GOT3 (cell line): Measurements from ENCODE around the gene PTP4A2.

Source experiments
- DNase-seq: peaks from one replicate; lab custom pipeline; 2025; ENCODE audit warnings: mixed read lengths; lab: John Stamatoyannopoulos, UW

Gene PTP4A2

GRCh38 chr1:31860581-31860980 lies 77.6 kb downstream of the PTP4A2 start:
- no peak for DNase-seq

GRCh38 chr1:31859719-31860118 lies 78.4 kb downstream of the PTP4A2 start:
- DNase-seq: no peak

- DNase-seq: no peak
These were observed 79.1 kb downstream of the PTP4A2 start for GRCh38 chr1:31859044-31859443.

GRCh38 chr1:31857863-31858262 lies 80.3 kb downstream of the PTP4A2 start:
- DNase-seq: no peak
